Right lung (tissue), 5 donors: ENCODE results near the gene CARD16. TPM values are rescaled to one million over a fixed set of nuclear protein-coding genes. Genes with fewer than 3 reads are reported as not detected.
A peak's percentile ranks its signal among the peaks of the same experiment; 100 is the strongest.
"Not testable (repeated sequence)": the region's sequence is repeated elsewhere in the genome, so short reads cannot be mapped to it uniquely, and the experiment has no call there.

Source experiments
- DNase-seq, 2 donors: peaks; one replicate each; pipeline ENCODE4 v3.0.0-alpha.2; 2013
- polyA plus RNA-seq, 5 donors: library from polyadenylated mRNA; unstranded; fragments of 120-200 nt; gene quantifications; one replicate each; pipeline versions ENCODE4 v1.2.1 to v1.2.3, GENCODE V29; 2013; ENCODE audit warnings: inconsistent platforms in 1 of 5, low replicate concordance in 1 of 5; ENCODE audit not compliant: insufficient read length in 5 of 5, insufficient read depth in 1 of 5

The CARD16 gene
- polyA plus RNA-seq, 5 donors, result 18.6 to 31.2 (median 22.8) TPM

DNA sequence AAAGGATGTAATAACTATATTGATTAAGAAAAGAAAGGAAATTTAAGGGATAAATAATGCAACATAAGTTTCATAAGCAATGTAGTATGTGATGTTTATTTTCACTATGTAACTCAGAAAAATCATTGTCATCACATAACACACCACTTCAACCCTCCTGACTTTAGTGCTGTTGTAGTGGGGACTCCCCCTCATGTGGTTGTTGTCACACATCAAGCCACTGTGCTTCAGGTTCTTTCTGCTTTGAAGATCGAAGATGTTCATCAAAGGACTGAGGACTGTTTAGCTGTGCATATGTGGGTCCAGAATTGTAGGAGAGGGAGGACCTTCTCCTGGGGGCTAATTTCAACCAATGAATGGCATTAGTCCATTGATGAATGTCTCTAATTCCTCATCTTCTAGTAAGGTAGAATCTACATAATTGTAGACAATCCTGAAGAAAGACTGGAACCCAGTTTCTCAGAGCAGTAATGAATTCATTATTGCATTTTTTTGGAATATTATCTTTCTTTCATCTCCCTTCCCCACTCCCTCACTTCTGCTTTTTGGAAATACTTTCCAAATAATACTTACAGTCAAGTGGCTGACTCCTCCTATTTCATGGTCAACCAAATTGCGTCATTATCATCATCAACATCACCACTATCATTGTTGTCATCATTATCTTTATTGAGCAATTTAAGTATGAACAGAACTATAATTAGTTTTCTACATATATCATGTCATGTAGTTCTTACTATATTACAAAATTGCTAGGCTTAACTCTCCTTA, 9.8 kb upstream of the CARD16 start:
- no peak for DNase-seq

DNA sequence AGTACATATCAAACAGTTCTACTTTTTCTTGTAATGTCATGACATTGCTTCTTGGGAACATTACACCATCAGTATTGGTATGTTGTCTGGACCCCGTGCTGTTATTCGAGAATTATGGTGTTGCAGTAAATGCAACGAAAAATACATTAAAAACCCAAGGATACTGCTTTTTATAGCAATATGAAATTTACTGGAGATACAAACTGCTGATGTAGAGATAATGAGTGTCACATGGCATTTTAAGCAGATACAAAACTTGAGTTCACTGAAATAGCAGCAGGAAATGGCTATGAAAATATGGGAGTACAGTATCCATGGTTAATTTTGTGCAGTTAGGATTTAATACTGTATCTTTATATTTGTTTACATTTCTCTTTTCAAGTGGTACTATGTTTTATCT, 7.4 kb upstream of the CARD16 start:
- DNase-seq, result no peak

DNA sequence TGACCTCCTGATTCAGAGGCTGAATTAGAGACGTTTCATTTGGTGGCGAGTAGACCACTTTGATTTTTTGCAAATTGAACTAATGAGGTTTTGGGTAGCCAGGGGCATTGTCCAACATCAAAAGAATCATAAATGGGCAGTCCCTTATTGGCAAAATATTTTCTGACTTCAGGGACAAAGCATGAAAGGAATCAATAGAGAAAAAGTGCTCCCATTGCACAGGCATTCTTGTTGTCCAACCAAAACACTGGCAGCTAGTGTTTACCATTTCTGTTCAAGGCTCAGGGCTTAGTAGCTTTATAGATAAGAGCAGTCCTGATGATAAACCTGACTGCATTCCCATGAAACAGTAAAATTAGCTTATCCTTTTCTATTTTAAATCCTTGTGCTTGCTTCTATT, 6.4 kb upstream of the CARD16 start:
- DNase-seq, result no peak

DNA sequence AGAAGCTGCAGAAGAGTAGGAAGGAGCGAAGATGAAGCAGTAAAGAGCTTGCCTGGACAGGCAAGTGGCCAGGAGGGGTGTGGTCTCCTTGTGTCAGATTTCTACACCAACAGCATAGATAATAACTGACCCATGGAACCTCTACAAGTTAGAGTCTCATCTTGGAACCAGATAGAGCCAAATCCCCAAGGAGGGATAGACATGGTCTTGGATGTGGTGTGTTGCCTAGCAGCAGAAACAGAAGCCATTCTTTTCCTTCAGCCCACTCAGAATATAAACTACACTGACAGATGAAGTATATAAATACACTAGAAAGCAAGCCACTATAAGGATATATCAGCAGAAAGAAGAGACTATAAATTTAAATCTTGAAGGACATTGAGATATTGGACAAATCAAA, 4.3 kb upstream of the CARD16 start:
- DNase-seq, result no peak

DNA sequence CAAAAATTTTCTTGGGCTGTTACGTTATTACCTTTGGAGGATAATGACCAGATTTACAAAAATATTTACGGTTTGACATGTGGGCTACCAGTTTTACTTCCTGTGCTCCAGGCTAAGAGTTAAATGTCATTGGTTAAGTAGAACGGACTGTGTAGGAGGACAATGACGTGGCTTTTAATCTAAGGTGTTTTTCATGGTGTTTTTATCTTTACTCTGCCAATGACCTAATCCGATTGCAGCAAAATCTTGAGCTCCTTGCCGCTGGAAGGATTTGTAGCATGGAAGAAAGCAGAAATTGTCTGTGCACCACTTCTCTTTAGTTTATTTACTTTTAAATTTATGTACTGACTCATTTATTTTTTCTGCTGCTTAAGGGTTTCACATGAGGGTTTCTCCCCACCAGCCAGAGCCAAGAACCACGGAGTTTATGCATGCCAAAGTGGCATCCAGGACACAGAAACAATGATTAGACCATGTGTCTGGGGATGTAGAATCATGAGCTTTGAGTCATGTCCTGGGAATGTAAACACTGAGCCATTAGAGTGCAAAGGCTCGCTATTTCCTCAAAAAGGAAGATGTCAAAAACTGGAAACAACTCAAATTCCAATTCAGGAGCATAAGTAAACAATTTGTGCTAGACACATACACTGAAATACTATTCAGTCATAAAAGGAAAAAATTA, 1.9 kb upstream of the CARD16 start:
- peak in 1 of 2 donors; percentile 60 for DNase-seq

DNA sequence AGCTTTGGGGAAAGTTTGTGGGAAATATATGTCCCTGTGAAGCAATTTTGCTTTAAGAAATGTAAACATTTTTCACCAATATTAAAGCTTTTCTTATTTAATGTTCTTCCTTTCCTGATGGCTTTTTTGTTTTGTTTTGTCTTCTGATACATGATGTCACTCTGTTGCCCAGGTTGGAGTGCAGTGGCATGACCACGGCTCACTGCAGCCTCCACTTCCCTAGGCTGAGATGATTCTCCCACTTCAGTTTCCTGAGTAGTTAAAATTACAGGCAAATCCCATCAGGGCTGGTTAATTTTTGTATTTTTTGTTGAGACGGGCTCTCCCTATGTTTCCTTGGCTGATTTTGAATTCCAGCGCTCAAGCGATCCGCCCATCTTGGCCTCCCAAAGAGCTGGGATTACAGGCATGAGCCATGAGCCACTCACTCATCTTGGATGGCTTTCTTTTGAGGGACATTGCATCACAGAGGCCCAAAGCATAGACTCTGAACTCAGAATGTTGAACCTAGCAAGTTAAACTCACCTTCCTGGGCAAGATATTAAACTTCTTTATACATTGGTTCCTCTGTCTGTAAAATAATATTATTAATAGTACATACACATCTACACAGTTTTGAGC, 651 bp upstream of the CARD16 start:
- DNase-seq, result no peak

DNA sequence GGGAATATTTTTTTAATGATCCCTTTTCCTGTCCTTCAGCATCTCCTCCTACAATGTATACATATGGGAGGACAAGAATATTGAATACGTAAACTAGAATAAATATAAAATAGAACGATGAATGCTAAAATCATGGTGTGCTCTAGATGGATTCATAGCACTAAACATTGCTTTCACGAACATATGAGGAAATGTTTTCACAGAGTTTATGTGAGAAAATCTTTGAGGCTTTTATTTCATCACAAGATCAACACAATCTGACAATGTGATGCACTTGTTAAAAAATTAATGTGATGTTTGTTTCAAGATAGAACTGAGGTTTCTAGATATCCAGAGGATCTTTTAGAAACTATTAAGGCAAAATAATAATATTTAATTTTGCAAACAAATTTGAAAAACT, 3.0 kb downstream of the CARD16 start:
- DNase-seq, result no peak

DNA sequence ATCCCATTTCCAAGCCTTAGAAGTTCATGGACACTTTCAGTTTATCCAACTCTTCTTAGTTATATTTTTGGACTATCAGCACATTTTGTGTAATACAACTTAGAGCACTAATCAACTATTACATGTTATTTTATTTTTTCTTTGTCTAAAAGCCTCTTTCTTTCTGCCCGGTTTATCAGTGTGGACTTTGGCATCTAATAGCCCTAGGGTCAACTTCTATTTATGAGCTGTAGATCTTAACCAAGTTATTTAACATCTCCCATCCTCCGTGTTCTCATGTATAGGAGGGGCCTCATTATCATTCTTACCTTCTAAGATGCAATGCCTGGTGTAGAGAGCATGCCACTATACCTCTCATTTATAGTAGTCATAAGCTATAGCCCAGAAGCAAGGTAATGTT, 4.4 kb downstream of the CARD16 start:
- no peak for DNase-seq

DNA sequence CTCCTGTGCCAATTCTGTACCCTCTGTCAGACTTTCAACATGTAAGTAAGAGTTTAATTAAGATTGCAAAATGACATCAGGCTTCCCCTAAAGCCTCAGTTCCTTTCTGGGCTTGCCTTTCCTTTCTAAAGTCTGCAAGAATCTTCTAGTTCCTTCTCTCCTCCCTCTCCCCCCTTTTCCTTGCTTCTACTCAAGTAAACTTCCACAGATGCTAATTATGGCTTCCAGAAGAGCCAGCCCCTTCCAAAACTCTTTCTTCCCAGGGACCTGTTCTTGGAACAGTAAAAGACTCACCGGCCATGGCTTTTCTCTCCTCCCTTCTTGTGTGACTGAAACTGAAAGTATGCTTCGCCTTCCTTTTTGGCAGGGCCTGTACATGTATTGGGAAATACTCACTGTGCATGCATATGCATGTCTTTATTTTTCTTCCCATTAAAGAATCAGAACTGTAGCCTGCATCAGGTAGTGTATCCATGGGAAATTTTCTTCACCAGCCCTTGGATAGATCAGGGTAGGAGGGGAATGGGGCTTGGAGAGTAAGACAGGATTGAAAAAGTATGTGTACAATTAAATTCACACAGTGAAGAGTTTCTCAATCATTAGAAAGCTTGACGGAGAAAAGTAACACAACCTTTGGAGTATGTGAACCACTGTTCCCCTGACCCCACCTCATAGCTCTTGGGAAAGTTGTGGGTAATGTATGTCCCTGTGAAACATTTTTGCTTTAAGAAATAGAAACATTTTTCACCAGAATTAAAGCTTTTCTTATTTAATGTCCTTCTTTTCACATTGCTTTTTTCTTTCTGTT, 10.1 kb downstream of the CARD16 start, which contains the start of gene CASP1:
Gene CASP1 (minus strand): TSS at position 332 of the 808 bp plus-strand sequence. CDS start 31 bp downstream, at position 301.
- DNase-seq, result peak; percentile 56 to 73

DNA sequence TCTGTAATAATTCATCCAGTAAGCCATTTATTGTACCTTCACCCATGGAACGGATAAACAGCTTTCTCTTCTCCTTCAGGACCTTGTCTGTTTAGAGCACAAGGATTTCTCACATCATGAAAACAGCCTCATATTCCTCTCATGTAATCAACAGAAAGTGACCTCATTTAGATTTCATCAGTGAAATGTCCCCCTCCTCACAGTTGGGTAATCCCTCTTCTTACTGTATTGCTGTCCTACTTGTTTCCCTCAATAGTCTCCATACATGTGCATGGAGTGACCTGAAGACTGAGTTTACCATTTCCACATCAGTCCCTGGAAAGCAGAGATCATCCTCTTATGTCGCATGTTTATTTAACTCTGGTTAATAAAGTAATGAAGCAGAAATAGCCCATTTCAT, 10.7 kb downstream of the CARD16 start:
- not testable (repeated sequence) for DNase-seq

DNA sequence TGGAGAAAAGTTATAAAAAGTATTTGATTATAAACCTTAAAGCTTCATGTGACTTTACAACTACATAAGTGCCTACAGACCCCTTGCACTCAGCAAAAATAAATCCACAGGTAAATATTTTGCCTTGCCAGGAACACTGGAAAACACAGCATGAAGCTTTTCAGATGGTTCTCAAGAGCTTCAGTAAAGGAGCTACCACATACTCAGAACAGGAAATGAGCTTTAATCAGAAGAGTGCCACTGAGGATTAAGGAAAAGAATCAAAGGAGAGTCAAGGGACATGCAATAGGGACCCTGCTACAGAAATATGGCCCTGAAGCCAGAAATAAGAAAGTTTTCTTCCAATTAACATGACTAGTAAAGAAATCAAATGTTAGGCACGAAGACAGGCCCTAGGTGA, 11.4 kb downstream of the CARD16 start:
- no peak for DNase-seq

DNA sequence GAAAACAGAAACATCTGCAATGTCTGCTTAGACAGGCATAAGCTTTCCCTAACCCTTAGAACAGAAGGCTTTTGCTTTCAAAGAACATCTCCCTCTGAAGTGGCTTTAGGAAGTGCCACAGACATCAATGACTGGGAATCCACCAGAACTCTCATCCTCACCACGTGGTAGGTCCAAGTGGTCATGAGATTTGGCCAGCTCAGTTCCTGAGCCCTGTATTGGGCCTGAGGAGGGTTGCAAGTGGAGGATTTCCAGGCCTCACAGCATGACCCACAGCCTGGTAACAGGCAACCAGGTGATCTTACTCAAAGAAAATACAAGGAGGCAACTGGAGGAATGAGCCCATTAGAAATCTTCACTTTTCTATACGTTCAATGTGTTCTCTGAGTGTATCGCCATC, 11.8 kb downstream of the CARD16 start:
- no peak for DNase-seq

DNA sequence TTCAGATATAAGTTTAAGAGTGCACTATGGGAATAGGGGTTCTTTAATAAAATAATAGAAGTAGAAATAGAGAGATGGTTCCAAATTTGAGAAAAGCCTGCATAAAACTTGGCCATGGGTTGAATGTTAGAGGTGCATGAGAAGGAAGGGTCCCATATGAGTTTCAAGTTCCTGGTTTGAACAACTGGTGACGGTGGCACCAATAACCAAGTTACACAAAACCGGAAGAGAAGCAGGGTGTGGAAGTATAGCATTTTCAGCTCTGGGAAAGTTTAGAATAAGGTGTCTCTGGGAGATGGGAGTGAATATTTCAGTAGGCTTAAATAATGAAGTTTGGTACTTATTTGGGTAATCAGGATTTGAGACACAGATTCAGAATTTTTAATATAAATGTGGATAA, 12.6 kb downstream of the CARD16 start:
- DNase-seq, result no peak

DNA sequence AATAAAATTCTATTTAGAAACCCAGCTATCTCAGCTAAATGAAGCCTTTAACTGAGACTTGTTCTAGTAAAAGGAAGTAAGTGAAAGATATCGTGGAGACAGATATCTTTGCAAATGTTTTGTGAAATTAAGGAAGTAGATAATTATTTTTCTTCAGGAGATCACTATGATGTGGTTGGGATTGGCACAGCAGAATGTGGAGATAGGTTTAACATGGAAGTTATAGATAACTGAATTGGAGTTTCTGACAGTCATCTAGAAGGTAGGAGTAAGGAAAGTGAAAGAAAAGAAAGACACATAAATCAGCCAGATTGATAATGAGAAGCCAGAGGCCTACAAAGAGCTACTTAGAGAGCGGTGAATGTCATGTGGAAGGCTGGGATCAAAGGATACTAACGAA, 17.5 kb downstream of the CARD16 start:
- DNase-seq, result no peak

DNA sequence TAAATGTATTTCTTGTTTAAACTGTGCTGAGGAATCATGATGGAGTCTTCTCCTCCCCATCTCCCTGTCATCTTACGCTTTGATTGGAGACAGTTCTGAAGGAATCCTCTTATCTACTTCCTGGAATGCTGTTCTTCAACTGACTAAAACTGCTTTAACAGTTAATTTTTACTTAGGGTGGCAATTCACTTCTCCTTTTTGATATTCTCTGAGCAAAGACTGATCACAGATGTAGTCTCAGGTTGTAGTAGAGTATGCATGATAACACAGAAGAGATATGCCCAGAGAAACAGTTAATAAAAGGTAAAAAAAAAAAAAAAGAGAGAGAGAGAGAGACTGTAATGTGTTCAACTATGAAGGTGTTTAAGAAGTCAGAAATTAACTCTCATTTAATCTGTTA, 20.7 kb downstream of the CARD16 start:
- no peak for DNase-seq

DNA sequence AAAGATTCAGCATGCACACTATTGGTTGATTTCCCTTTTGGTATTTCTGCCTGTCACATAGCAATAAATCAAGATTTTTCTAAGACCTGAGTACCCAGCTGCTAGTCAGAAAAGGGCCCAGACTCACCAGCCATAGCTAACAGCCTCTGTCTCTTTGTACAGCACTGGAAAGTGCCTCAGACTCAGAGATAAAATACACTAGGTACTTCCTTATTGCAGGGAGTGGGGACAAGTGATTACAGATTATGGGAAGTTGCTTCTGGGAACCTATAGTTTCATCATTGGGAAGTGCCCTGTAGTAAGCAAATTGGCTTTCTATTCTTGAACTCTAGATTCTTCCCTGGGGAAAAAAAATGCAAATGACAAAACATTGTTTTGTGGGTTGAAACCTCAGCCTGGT, 22.1 kb downstream of the CARD16 start, which contains the start of gene CASP5:
Gene CASP5 (minus strand): TSS at position 166 of the 400 bp plus-strand sequence. CDS start 32 bp downstream, at position 134.
- DNase-seq, result no peak

DNA sequence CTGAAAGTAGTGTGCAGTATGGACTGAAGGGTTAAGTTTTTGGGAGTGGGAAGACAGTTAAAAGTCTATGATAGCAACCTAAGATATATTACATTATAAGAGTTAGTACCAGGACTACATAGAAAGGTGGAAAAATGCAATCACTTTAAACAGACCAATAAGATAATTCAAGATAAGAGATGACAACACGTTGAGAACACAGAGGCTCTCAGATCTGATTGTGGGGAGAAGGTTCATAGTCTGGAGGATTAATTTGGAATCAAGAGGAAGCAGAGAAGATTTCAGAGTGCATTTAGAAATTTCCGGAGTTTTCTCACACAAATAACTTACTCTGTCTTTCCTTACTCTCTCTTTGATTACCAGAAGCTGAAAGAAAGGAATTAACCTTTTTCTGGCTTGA, 22.6 kb downstream of the CARD16 start:
- DNase-seq, result no peak

DNA sequence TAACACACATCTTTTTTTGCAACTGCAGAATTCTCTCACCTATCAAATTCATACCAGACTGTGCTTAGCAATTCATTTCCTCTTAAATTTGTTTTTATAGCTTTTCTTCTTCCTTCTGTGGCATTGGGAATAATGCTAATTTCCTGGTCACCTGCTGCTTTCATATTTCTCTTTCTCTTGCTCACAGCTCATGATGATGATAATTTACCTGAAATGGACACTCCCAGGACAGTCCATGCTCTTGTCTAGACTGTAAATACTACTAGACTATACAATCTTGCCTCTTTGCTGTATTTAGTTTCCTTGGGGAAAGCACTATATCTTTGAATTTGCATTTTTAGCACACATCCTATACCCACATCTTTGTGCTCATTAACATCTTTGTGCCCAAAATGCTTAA, 37.7 kb downstream of the CARD16 start:
- DNase-seq, result no peak

DNA sequence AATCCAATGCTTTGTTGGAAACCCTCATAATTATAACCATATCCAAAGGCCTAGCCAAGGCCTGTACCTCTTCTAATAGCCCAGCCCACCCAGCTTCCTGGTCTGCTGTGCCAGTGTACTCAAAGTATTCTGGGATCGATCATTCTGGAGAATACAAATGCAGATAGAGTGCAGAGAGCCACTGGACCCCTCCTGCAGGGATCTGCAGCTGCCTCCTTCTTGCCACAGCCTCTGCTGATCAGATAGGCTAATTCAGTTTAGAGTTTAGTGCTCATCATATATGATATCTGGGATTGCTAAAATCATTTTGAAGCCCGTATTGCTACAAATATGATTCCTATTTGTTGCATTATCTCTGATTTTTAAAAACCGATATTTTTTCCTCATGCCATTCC, 39.7 kb downstream of the CARD16 start:
- no peak for DNase-seq

DNA sequence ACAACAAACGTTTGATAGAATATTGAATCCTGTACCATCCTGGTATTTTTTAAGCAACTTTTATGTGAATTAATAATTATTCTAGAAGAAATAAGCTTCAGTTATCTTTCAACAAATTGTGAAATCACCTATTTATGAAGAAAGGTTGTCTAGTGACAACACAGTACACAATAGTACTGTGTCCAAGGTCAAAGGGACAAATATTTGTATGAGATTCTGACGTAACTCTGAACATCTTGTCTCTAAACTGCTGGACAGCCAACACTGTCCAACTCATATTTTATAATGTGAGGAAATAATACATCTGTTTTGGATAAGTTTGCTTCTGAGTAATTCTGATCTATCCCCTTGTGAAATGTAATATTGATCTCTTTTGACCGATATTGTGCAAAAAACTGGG, 41.1 kb downstream of the CARD16 start:
- DNase-seq, result no peak

DNA sequence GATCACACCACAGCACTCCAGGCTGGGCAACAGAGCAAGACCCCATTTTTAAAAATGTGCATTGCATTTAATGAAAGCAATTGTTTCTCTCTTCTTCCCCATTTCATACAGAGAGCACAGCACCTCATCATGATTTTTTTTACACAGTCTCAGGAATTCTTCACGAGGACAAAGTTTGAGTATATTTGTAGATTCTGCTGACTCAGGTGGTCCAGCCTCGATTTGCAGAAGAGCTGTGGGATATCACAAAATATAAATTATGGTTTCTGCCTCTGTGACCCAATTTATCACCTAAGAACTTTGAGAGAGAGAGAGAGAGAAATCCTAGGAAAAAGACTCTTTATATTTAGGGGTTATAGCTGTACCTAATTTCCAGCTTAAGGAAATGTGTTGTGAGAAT, 42.0 kb downstream of the CARD16 start:
- no peak for DNase-seq

DNA sequence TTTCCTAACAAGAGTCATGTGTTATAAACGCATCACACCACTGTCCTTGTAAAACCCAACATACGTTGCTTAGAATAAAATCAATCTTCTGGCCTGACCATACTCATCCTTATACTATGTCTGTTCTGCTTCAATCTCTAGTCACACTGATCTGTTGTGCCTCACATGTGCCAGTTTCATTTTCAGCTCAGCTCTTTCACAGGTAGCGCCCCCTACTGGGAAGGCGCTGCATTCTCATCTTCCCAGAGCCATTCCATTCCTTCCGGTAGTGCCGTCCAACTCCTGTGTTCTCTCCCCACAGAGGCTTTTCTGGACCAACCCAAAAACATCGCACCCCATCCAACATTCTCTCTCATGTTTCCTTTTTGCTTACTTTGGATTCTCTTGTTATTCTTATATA, 44.3 kb downstream of the CARD16 start:
- DNase-seq, result no peak
